Fibroblast of peridontal ligament (primary cell): ENCODE results near the gene IL17RA.
"Not testable (repeated sequence)": the region's sequence is repeated elsewhere in the genome, so short reads cannot be mapped to it uniquely, and the experiment has no call there.

ENCODE experiments used
- DNase-seq: peaks from one replicate; pipeline ENCODE4 v3.0.0-alpha.2; 2010; ENCODE audit errors: extremely low read depth

The IL17RA gene

DNA sequence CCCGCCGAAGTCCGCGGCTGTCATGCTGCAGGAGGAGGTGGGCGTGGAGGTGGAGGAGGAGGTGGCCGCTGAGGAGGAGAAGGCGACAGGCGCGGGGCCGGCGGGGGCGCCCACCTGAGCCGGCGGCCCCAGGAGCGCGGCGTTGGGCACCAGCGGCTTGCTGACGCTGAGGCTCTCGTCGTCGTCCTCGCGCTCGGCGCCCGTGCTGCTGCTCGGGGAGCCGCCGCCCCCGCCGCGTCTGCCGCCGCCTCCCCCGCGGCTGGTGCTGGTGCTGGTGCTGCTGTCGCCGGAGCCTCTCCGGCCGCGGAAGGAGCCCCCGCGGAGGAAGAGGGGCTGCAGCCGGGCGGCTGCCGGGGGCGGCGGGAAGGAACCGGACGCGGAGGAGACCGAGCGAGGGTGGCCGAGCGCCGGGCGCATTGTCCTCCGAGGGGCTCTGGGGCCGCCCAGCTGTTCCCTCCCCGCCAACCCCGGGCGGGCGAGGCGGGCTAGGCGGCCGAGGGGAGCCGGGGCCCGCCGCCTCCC, 36.0 kb downstream of the IL17RA start:
- no peak for DNase-seq

DNA sequence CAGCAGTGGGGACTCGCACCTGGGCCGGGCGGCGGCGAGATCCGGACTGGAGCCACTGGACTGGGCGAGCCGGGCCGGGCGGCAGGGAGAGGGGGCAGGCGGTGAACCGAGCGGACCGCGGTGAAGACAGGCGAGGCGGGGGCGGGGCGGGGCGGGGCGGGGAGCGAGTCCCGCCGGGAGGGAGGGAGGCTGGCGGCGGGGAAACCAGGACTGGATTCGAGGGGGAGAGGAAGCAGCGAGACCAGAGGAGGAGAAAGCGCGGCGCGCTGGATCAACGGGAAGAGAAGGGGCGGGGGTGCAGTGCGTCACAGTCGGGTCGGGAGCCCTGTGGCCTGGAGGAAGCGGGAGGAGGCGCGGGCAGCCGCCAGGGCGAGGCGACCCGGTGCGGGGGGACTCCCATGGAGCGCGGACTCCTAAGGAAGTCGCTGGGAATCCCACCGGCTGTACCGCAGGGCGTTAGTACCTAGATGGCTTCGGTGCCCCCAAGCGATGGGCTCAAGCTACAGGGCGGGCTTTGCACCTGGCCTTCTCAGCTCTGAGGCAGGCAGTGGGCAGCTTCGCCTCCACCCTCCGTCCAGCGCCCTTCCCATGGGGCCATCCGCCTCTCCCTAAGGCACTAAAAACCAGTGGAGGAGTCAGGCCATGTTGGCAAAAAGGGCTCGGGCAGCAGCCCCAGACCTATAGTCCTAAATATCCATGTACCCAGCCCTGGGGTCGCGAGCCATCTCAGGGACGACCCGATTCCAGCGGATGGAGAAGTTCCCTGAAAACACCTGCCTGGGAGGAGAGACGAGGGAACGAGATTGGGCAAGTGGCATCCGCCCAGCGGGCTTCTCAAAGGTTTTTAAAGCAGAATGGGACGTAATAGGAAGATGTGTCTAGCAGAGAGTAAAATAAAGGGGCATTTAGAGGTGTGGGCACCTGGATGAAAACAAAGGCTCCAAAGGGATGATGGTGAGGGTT, 36.7 kb downstream of the IL17RA start, which contains the start of gene TMEM121B:
Gene TMEM121B (minus strand): TSS at position 128 of the 963 bp plus-strand sequence. CDS start 233 bp downstream, outside the sequence.
- peak; percentile 9 for DNase-seq

- DNase-seq, result no peak
Measured at GRCh38 chr22:17130199-17130598, 45.4 kb downstream of the IL17RA start.

GRCh38 chr22:17131686-17132085, 46.9 kb downstream of the IL17RA start:
- DNase-seq, result no peak

DNA sequence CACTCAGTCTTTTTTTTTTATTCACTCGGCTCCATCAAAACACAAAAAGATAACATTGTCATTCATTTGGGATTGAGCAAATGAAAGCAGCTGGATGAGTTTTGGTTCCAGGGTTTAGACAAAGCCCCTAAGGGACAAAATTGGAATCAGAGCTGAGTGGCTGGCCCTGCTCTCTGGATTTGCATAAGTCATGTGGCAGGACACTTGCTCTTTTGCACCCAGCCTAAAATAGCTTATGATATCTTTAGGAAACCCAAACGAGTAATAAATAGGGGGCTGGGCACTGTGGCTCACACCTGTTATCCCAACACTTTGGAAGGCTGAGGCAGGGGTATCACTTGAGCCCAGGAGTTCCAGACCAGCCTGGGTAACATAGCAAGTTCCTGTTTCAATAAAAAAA, 47.3 kb downstream of the IL17RA start:
- DNase-seq, result no peak

DNA sequence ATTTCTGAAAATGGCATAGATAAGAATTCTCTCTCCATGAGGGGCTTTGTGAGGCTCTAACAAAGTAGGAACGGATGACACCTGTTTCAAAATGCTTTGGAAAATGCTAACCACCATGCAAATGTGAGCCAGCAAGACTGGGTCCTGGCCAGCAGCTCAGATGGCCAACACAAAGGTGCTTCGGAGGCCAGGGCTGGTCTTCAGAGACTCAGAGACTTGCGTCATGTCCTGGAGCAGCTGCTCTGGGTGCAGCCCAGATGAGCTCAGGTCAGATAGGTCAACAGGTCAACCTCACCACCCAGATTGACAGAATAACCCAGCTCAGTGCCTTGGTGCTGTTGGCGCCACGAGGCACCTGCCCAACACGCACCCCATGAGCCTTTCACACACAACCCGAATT, 48.3 kb downstream of the IL17RA start:
- no peak for DNase-seq

GRCh38 chr22:17135153-17135760, 50.5 kb downstream of the IL17RA start:
- no peak for DNase-seq

DNA sequence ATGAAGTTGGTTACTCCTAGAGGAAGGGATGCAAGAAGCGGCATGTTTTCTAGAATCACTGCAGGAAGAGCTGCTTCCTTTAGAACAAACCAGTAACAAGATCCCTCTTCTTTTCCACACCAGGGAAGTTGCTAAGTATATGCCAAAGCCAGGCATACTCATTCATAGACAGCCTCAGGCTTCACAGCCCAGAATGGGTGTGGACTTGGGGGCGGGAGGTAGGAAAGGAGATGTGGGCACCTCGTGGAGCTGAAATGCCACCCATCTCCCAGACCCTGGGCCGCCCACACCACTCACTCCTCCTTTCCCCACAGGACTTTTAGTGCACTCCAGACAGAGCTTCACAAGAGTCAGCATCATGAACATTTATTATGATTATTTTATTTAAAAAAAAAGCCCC, 52.4 kb downstream of the IL17RA start:
- no peak for DNase-seq

- DNase-seq, result no peak
Measured at GRCh38 chr22:17137861-17138425, 53.1 kb downstream of the IL17RA start.

DNA sequence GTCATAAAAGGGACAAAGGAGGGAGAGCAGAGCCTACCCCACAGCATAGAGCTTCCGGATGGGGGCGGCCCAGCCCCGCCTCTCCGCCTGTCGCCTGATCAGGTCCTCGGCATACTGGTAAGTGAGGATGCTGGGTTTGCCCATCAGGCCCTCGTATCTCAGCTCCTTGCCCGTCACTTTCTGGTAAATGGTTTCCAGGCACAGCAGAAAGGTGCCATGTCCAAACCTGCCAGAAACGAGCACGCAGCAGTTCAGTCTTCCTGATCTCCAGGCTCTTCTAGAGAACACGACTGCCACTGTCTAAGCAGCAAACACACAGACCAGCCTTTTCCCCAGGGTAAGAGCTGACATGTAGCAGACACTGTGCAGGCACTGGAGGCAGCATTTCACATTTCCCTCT, 53.7 kb downstream of the IL17RA start:
- no peak for DNase-seq

DNA sequence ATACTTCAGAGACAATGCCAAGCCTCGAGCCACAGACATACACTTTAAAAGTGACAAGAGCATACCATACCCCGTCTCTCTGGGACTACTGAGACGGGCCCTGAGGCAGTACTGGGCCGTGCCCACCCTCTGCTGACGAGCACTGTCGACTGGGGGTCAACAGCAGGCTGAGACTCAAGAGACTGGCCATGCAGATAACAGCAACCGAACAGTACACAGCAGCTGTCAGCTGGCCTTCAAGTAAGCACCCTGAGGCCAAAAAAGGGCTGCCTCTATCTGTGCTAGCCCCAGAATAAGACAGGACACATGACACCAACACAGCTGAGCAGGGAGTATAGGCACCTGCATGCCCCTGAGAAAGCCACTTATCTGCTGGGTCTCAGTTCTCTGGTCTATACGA, 55.2 kb downstream of the IL17RA start:
- DNase-seq, result no peak

GRCh38 chr22:17140826-17141766, 56.3 kb downstream of the IL17RA start:
- DNase-seq, result no peak

- no peak for DNase-seq
Measured at GRCh38 chr22:17143101-17143500, 58.3 kb downstream of the IL17RA start.

GRCh38 chr22:17143826-17144225, 59.0 kb downstream of the IL17RA start:
- no peak for DNase-seq

- DNase-seq, result no peak
Measured at GRCh38 chr22:17145021-17145680, 60.4 kb downstream of the IL17RA start.

DNA sequence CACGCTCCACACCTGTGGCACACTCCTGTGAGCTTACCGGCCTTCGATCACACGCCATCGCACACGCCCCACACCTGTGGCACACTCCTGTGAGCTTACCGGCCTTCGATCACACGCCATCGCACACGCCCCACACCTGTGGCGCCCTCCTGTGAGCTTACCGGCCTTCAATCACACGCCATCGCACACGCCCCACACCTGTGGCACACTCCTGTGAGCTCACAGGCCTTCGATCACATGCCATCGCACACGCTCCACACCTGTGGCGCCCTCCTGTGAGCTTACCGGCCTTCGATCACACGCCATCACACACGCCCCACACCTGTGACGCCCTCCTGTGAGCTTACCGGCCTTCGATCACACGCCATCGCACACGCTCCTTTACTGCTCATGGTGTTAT, 62.7 kb downstream of the IL17RA start:
- DNase-seq, result not testable (repeated sequence)

GRCh38 chr22:17149076-17149815, 64.4 kb downstream of the IL17RA start:
- no peak for DNase-seq

- no peak for DNase-seq
Measured at GRCh38 chr22:17152340-17152739, 67.5 kb downstream of the IL17RA start.

DNA sequence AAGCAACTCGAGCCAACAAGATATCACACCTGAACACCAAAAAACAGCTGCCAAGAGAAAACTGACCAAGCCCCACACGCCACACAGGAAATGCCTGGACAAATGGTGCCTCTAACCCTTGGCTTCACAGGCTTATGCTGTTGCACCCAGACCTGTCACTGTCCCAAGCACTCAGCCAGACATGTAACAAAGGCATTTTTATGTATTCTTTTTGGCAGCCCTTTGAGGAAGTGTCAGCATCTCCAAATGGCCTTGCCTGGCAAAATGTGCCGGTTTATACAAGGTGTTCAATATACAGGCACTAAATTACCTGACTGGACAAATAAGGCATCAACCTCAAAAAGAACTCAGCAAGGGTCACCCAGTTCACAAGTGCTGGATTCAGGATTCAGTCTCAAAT, 68.2 kb downstream of the IL17RA start:
- DNase-seq, result no peak

DNA sequence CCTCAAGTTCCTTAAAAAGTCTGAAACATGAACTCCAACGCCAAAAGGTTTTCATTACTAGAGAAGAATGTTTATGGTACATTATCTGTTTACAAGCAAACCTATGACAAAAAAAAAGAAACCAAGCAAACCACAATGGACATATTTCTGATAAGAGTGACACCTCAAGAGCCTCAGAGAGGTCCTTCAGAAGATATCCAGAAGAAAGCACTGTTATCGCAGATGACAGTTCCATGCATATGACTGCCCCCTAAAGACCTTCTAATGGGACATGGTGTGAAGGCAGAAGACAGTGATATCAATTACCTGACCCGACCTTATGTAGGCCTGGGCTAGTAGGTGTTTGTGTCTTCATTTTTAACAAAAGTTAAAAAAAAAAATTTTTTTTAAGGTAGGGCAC, 71.1 kb downstream of the IL17RA start:
- no peak for DNase-seq
